HG03175 (cell line): Measurements from ENCODE around the gene ARL6IP5.
A peak's percentile ranks its signal among the peaks of the same experiment; 100 is the strongest.

ENCODE experiments used
- ATAC-seq: cut with Tn5 transposase; IDR thresholded peaks from one replicate; pipeline ENCODE4 v1.9.1; 2021; ENCODE audit warnings: mild to moderate bottlenecking, moderate library complexity; ENCODE audit not compliant: unreplicated experiment

Gene ARL6IP5

GRCh38 chr3:69116162-69116561 lies 31.4 kb downstream of the ARL6IP5 start:
- no peak for ATAC-seq

GRCh38 chr3:69116897-69117296 lies 32.2 kb downstream of the ARL6IP5 start:
- ATAC-seq: no peak

- no peak for ATAC-seq
These were observed 33.8 kb downstream of the ARL6IP5 start for GRCh38 chr3:69118555-69118954.

- ATAC-seq: no peak
These were observed 34.4 kb downstream of the ARL6IP5 start for GRCh38 chr3:69119138-69119537.

GRCh38 chr3:69119681-69120080 lies 34.9 kb downstream of the ARL6IP5 start:
- ATAC-seq: no peak

- ATAC-seq: peak; percentile 92
These were observed 36.2 kb downstream of the ARL6IP5 start for GRCh38 chr3:69120879-69121464.

- no peak for ATAC-seq
These were observed 36.8 kb downstream of the ARL6IP5 start for GRCh38 chr3:69121513-69121912.

GRCh38 chr3:69121950-69122349 lies 37.2 kb downstream of the ARL6IP5 start:
- no peak for ATAC-seq

GRCh38 chr3:69122403-69122802 lies 37.7 kb downstream of the ARL6IP5 start, which contains the start of gene LMOD3:
Gene LMOD3, minus strand, starts transcription at chr3:69122595. Its CDS starts 209 bp downstream, at chr3:69122386.
- no peak for ATAC-seq

GRCh38 chr3:69126216-69126615 lies 41.5 kb downstream of the ARL6IP5 start:
- no peak for ATAC-seq

- ATAC-seq: no peak
These were observed 42.3 kb downstream of the ARL6IP5 start for GRCh38 chr3:69126999-69127398.

- ATAC-seq: no peak
These were observed 43.8 kb downstream of the ARL6IP5 start for GRCh38 chr3:69128509-69128908.

- ATAC-seq: no peak
These were observed 44.8 kb downstream of the ARL6IP5 start for GRCh38 chr3:69129531-69129930.

- ATAC-seq: peak; percentile 97
These were observed 46.0 kb downstream of the ARL6IP5 start for GRCh38 chr3:69130689-69131088.

GRCh38 chr3:69137005-69137404 lies 52.3 kb downstream of the ARL6IP5 start:
- ATAC-seq: no peak

- ATAC-seq: no peak
These were observed 52.7 kb downstream of the ARL6IP5 start for GRCh38 chr3:69137412-69137811.

- no peak for ATAC-seq
These were observed 56.6 kb downstream of the ARL6IP5 start for GRCh38 chr3:69141313-69141712.

GRCh38 chr3:69142090-69142489 lies 57.4 kb downstream of the ARL6IP5 start:
- ATAC-seq: no peak

- ATAC-seq: no peak
These were observed 58.2 kb downstream of the ARL6IP5 start for GRCh38 chr3:69142797-69143454.

GRCh38 chr3:69143612-69144011 lies 58.9 kb downstream of the ARL6IP5 start:
- ATAC-seq: no peak

GRCh38 chr3:69144631-69145245 lies 60.0 kb downstream of the ARL6IP5 start:
- no peak for ATAC-seq

GRCh38 chr3:69145688-69146087 lies 61.0 kb downstream of the ARL6IP5 start:
- ATAC-seq: no peak
